Tibial nerve (tissue), 3 donors: ENCODE data around the gene UBE4A.

Experiments used
- CTCF ChIP-seq, 5 experiments: fragments of 200-600 bp in 3 of 5; fragments of 450-650 bp in 2 of 5; sonication (generic) in 3 of 5; IDR thresholded peaks; one replicate each; pipeline ENCODE4 v1.5.1; 2016 to 2019; ENCODE audit warnings: antibody characterized with exemption in 5 of 5, mild to moderate bottlenecking in 3 of 5, moderate library complexity in 2 of 5
- POLR2A ChIP-seq, 2 donors: fragments of 450-650 bp; IDR thresholded peaks; one replicate each; pipeline ENCODE4 v1.6.1; 2017; ENCODE audit warnings: antibody characterized with exemption in 2 of 2, mild to moderate bottlenecking in 2 of 2, moderate library complexity in 2 of 2

GRCh38 chr11:118401880-118402590, 42.6 kb downstream of the UBE4A start:
- TF ChIP-seq CTCF (IDR thresholded peaks at IDR 0.05), result no peak
- TF ChIP-seq POLR2A (IDR thresholded peaks at IDR 0.05), result no peak
